ENCODE data around the gene NUP205.

GRCh38 chr7:135685306-135686084, 127.8 kb downstream of the NUP205 start:
- TF ChIP-seq CTCF (IDR thresholded peaks at IDR 0.05; ENCODE audit: borderline replicate concordance, extremely low read depth, low read length, poor library complexity, severe bottlenecking) (no peak), EZH2 (IDR thresholded peaks at IDR 0.05; ENCODE audit: borderline replicate concordance, low read depth, low read length, severe bottlenecking) (no peak)

Measured in DND-41 (cell line).